Measurements from ENCODE around the gene MGA. TPM values are rescaled to one million over a fixed set of nuclear protein-coding genes. Genes with fewer than 3 reads are reported as not detected.

MGA gene
- total RNA-seq, 1 donor from 2014 or later, result 208 TPM

DNA sequence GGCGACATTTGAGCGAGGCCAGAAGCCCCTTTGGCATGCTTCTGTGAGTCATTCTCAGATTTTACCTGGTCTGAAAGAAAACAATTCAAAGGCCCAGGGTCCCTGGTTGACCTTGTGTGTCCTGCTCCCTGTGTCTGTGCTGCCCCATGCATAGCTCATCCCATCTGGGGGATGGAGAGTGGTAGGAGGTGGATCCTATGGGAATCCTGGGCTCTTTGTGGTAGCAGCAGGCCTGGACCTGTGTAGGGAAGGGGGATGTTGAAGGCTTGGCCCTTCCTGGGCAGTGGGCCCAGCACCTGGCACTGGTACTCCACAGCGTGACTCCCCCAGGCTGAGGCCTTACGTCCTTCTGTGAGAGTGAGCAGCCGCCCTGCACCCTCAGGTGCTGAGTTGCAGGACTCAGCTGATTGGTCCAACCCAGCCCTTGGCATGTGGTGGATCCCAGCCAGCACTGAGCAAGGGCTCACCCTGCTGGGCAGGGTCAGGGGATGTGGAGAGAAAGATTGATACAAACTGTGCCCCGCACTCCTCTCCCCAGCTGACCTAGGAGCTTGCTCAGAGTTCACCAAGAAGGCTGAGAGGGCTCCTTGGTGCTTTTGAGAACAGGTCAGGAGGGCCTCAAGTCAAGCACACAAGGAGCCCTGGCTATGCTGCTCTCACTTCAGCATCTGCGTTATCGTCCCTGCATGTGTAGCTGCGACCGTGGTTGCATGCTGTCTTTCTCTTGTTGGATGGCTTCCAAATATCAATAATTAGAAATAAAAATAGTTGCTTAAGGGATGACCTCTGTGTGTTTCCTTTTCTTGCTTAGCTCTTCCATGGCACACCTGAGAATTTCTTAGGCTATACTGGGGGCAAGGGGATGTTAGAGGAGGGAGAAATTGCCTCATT lies 146.3 kb downstream of the MGA start:
- DNase-seq (ENCODE audit: low spot score), result no peak

DNA sequence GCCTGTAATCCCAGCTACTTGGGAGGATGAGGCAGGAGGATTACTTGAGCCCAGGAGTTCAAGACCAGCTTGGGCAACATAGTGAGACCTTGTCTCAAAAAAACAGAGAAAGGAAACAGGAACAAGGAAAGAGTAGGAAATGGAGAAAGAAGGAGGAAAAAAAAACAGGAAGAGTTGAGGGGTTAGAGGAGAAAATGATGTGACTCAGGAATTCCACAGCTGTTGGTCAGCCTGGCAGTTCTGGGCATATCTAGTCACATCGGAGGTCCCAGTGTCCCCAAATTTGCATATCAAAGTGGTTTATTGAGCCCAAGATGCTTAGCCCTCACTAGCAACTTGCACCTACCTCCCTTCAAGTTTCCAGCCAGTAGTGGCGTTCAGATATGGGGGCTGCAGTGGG lies 148.9 kb downstream of the MGA start:
- no peak for DNase-seq (ENCODE audit: low spot score)

DNA sequence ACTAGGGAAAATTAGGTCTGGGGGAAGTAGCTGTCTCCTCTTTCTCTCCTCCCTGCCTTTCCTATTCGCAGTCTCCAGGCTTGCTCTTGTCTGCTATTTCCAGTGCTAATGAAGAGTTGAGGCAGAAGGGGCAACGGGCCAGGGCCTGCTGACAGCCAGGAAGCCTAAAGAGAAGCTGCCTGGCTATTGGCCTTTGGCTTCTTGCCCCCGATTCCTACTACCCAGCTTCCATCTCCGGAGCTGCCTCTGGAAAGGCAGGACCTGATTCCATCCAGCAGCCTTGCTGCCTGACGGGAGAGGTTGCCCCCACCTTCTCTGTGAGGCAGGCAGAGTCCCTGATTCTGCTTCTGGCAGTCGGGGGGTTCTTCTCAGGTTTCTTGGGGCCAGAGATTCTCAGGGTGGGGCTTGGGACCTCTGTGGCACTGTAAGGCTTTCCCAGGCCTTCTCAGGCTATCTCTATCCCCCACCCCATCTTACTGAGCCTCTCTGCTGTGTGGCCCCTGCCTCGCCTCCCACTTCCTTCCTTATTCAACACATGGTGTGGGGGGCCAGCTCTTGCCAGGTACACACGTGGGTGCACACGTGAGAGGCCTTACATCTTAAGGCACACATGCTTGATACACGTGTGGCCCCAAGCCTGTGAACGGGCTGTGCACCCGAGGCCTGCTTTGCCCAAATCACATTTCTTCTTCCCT lies 149.5 kb downstream of the MGA start:
- DNase-seq (ENCODE audit: low spot score), result no peak

DNA sequence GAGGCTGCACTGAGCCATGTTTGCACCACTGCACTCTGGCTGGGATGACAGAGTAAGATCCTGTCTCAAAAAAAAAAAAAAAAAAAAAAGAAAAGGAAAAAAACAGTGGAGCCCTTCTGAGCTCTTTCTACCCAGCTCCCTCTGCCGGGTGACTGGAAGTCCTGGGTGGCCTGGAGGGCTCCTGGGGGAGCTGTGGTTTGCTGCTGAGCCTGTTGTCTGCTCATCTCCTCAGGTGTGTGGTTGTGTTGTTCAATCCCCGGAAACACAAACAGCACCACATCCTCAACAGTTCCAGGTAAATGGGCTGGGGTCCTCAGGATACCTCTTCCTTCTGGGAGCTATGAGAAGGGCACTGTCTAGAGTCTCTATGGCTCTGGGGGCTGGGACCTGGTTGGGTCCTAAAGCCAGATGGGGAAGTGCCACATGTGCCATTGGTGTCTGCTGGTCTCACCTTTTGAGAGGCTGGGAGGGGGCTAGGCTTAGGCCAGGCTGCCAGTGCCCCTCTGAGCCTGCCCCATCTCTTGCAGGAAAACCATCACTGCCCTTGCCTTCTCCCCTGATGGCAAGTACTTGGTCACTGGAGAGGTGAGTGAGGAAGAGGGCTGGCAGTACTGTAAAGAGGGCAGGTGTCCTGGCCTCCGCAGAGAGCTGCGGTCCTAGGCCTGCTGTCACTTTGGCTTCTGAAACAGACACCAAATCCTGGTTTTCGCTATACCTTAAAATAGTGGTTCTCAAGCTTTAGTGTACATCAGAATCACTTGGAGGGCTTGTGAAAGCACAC lies 150.6 kb downstream of the MGA start:
- no peak for DNase-seq (ENCODE audit: low spot score)

DNA sequence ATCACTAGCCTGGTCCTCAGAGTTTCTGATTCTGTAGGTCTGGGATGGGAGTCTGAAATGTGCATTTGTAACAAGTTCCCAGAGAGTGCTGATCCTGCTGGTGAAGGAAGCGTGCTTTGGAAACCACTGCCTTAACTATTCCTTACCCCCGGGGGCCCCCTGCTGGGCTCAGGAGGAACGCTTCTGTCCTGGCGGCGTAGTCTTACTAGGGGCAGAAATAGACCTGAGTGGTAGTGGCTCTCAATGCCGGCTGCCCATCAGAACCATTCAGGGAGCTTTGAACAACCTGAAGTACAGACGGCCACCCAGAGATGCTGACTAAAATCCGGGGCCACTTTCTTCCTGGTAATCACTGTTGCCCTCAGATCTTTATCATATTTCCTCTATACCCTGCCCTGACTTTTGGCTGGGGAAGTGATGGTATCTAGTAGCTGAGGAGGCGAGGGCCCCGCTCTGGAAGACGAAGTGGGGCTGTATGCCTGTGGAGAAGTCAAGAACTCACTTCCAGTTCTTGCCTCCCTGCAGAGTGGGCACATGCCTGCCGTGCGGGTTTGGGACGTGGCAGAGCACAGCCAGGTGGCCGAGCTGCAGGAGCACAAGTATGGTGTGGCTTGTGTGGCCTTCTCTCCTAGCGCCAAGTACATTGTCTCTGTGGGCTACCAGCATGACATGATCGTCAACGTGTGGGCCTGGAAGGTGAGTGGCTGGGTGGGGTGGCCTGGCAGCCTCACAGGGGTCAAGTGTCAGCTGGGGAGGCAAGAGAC lies 151.4 kb downstream of the MGA start:
- peak; percentile 84 for DNase-seq (ENCODE audit: low spot score)

DNA sequence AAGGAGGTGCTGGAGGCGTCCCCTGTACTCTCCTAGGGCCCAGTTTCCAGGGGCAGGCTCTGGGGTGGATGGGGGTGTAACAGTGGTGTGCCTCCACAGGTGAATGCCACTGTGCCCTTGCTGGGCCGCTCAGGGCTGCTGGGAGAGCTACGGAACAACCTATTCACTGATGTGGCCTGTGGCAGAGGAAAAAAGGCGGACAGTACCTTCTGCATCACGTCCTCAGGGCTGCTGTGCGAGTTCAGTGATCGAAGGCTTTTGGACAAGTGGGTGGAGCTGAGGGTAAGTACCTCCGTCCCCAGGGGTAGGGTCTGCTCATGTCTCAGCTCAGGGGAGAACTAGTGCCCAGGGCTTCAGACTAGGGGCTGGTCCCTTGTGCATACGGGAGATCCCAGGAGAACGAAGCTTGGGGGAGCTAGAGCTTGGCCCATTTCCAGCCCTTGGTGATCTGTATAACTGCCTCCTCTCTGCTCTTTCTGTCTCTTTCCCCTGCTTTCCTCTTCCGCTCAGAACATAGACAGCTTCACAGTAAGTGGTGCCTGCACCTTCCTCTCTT lies 152.7 kb downstream of the MGA start:
- no peak for DNase-seq (ENCODE audit: low spot score)

DNA sequence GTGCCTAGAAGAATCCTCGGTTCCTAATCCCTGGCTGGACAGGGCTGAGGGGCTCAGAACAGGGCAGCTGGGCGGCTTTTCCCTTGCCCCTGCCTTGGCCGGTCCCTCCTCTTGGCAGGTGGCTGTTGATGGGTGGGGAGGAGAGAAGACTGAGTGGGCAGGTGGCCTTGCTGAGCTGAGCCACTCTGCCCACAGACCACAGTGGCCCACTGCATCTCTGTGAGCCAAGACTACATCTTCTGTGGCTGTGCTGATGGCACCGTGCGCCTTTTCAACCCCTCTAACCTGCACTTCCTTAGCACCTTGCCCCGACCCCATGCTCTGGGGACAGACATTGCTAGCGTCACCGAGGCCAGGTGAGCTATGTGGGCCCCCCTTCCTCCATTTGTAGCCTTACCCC lies 153.2 kb downstream of the MGA start:
- no peak for DNase-seq (ENCODE audit: low spot score)

DNA sequence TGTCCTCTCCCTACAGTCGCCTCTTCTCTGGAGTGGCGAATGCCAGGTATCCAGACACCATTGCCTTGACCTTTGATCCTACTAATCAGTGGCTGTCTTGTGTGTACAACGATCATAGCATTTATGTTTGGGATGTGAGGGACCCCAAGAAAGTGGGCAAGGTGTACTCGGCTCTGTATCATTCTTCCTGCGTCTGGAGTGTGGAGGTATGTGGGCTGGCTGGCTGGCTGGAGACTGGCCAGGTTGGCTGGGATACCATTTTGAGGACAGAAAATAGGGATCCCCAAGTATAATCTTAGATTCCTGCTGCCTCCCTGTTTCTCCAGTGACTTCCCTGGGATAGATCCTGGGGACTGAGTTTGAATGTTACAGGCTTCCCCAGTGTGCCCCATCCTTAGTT lies 154.3 kb downstream of the MGA start:
- DNase-seq (ENCODE audit: low spot score), result no peak

DNA sequence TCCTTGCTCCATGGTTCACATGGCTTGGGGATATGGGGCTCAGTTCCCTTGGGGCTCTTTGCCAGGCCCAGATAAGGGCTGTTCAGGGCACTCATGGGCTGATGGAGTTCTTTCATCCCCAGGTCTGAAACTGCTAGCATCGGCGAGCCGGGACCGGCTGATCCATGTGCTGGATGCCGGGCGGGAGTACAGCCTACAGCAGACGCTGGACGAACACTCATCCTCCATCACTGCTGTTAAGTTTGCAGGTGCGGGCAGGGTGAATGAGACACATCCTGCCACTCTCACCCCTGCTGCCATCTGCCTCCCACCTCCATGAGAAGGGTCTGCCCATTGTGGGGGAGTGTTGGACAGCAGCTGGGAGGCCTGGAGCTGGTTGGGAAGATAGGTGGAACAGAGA lies 156.6 kb downstream of the MGA start:
- DNase-seq (ENCODE audit: low spot score), result no peak

DNA sequence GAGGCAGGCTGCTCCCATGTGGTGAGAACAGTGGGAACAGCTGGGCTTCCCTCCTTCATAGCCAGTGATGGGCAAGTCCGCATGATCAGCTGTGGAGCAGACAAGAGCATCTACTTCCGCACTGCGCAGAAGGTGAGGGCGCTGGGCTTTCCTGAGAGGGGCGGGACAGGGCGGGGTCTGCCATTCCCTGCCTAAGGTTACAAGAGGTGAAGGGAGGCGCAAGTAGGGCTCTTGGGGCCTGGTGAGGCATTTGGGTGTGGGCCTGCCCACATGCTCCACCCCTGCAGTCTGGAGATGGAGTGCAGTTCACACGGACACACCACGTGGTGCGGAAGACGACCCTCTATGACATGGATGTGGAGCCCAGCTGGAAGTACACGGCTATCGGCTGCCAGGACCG lies 157.1 kb downstream of the MGA start:
- no peak for DNase-seq (ENCODE audit: low spot score)

DNA sequence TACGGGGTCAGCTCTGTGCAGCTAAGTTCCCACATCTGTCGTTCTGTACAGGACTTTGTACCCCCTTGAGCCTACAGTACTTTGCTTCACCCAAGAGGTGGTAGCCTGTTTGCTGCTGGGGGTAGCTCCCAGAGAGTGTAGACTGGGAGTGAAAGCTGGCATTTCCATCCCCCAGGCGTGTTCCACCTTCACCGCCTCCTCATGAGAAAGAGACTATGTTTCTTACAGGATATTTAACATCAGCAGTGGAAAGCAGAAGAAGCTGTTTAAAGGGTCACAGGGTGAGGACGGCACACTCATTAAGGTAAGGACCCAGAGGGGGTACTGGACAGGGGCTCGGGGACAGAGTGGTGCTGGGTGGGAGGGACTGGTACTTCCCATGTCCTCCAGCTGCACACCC lies 157.6 kb downstream of the MGA start:
- no peak for DNase-seq (ENCODE audit: low spot score)

DNA sequence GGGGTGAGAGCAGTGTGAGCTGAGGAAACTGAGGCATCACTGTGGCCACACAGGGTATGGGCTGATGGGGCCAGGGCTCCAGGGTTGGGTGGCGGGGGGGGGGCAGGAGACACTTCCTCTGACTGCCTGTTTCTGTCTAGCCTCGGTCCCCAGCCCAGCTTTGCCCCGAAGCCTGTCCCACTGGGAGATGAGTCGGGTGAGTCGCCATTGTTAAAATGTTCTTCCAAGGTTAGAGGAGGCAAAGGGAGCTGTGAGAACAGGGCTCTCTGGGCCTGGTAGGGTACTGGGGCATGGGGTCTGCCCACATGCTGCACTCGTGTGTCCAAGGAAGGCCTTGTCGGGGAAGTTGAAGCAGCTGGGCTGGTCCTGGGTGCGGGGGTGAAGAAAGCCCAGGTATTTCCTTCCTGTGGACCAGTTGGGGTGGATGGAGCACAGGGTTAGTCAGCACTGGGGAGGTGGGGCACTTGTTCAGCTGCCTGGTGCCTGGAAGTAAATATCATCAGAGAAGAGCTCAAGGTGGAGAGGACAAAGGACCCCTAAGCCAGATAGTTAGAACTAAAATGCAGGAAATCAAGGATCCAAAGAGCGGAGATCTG lies 159.3 kb downstream of the MGA start:
- no peak for DNase-seq (ENCODE audit: low spot score)

DNA sequence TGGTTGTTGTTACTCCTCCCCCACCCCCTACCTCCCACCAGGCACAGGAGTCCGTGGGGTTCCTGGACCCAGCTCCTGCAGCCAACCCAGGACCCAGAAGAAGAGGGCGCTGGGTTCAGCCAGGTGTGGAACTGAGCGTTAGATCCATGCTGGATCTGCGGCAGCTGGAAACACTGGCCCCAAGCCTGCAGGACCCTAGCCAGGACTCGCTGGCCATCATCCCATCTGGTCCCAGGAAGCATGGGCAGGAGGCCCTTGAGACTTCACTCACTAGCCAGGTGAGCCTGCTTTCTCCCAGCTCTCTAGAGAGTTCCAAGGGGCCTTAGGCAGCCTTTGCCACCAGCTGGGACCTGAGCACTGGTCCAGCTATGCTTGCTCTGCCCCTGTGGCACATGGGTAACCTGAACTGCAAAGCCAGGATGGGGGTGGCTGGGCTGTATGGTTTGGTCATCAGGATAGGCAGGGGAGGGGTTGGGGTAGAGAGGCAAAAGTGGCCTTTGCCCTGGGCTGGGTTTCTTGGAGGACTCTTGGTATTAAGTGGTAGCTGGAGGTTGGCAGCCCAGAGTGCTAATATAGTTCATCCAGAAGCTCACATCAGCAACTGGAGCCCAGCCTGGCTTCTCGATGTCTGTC lies 160.7 kb downstream of the MGA start:
- no peak for DNase-seq (ENCODE audit: low spot score)

DNA sequence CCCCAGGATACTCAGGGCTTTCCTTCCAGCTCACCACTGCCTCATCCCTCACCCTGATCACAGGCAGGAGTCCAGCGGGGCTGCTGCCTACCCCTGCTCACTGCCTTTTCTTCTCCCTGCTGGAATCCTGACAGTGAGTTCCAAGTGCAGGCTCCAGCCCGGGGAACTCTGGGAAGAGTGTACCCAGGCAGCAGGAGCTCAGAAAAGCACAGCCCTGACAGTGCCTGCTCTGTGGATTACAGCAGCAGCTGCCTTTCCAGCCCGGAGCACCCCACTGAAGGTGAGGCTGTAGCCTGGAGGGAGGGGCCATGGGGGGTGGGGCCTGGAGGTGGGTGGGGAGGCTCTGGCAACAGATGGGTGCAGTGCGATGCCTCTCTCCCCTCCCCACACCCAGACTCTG lies 161.6 kb downstream of the MGA start:
- no peak for DNase-seq (ENCODE audit: low spot score)

DNA sequence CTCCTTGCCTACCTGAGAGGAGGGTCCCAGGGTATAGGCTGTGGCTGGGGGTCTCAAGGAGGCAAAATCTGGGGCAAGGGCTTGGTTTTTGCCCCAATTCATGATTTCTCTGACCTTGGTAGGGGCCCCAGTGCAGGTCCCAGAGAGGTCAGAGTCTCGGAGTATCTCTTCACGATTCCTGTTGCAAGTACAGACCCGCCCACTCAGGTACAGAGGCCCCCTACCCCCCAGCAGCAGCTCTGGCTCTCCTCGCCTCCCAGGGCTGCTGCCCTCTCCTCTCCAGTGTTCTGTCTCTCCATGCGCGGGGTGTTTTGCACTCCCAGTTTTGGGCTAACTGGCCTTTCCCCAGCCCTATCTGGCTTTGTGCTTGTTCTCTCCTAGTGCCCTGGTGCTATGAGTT lies 162.3 kb downstream of the MGA start:
- DNase-seq (ENCODE audit: low spot score), result no peak

Other genes with a start within 250 kb of the MGA start
- 16.4 TPM for gene RTF1, start 243.3 kb upstream of the MGA start, total RNA-seq (ENCODE audit: insufficient read depth, low replicate concordance)
- 24.1 TPM for gene ITPKA, start 166.5 kb upstream of the MGA start, total RNA-seq (ENCODE audit: insufficient read depth, low replicate concordance)
- 4.3 TPM for gene LTK, start 146.6 kb upstream of the MGA start, total RNA-seq (ENCODE audit: insufficient read depth, low replicate concordance)
- 22.9 TPM for gene RPAP1, start 116.1 kb upstream of the MGA start, total RNA-seq (ENCODE audit: insufficient read depth, low replicate concordance)
- gene TYRO3, start 101.2 kb upstream of the MGA start, total RNA-seq (ENCODE audit: insufficient read depth, low replicate concordance), result 5.5 TPM
- gene MAPKBP1, start 114.1 kb downstream of the MGA start, total RNA-seq (ENCODE audit: insufficient read depth, low replicate concordance), result 22.4 TPM
- gene JMJD7, start 167.7 kb downstream of the MGA start, total RNA-seq (ENCODE audit: insufficient read depth, low replicate concordance), result not detected
- 0.24 TPM for gene PLA2G4B, start 178.4 kb downstream of the MGA start, total RNA-seq (ENCODE audit: insufficient read depth, low replicate concordance)
- 2.2 TPM for gene SPTBN5, start 233.6 kb downstream of the MGA start, total RNA-seq (ENCODE audit: insufficient read depth, low replicate concordance)

Measured in umbilical cord (tissue), 2 donors.